ENCODE data around the gene ZNF292. TPM values are rescaled to one million over a fixed set of nuclear protein-coding genes. Genes with fewer than 3 reads are reported as not detected.
A peak's percentile ranks its signal among the peaks of the same experiment; 100 is the strongest.
"Not testable (repeated sequence)": the region's sequence is repeated elsewhere in the genome, so short reads cannot be mapped to it uniquely, and the experiment has no call there.

Gene ZNF292
- total RNA-seq, 2 donors from 2014 or later, result 88.3 to 103 TPM

- H3K4me1 Mint-ChIP-seq, result peaks cover 4% of the 10 kb centered on the region
- H3K27me3 Mint-ChIP-seq, result peaks cover 13% of the 10 kb centered on the region
- ATAC-seq, result no peak
- no peak overlapping the region for H3K4me3 Mint-ChIP-seq
- no peak overlapping the region for H3K27ac Mint-ChIP-seq
- H3K9me3 ChIP-seq (ENCODE audit: control insufficient read depth, low read length, poor library complexity, severe bottlenecking), result no peaks in the 10 kb centered on the region
- no peak for DNase-seq
- H3K36me3 Mint-ChIP-seq (ENCODE audit: low read depth), result peaks cover 2% of the 10 kb centered on the region
These were observed 9.0 kb upstream of the ZNF292 start for GRCh38 chr6:87146363-87146762.

GRCh38 chr6:87150406-87150805, 5.0 kb upstream of the ZNF292 start:
- no peaks in the 10 kb centered on the region for H3K9me3 ChIP-seq (ENCODE audit: control insufficient read depth, low read length, poor library complexity, severe bottlenecking)
- Mint-ChIP-seq H3K4me3 (no peak overlapping the region), H3K4me1 (peaks cover 27% of the 10 kb centered on the region), H3K27me3 (no peaks in the 10 kb centered on the region), H3K36me3 (ENCODE audit: low read depth) (peaks cover 2% of the 10 kb centered on the region), H3K27ac (no peak overlapping the region)
- DNase-seq, result no peak
- ATAC-seq, result no peak

- Mint-ChIP-seq H3K27me3 (no peaks in the 10 kb centered on the region), H3K4me1 (peaks cover 34% of the 10 kb centered on the region), H3K4me3 (peak overlapping the region; percentile 89), H3K36me3 (ENCODE audit: low read depth) (peaks cover 3% of the 10 kb centered on the region), H3K27ac (peak overlapping the region; percentile 99)
- no peak for DNase-seq
- ATAC-seq, result no peak
- no peaks in the 10 kb centered on the region for H3K9me3 ChIP-seq (ENCODE audit: control insufficient read depth, low read length, poor library complexity, severe bottlenecking)
These were observed 3.9 kb upstream of the ZNF292 start for GRCh38 chr6:87151471-87151780.

GRCh38 chr6:87151781-87152525, 3.4 kb upstream of the ZNF292 start:
- DNase-seq (peak; percentile 52 to 55 (median 55)), ATAC-seq (peak; percentile 40)
- H3K27me3 Mint-ChIP-seq, result no peaks in the 10 kb centered on the region
- peak overlapping the region; percentile 89 for H3K4me3 Mint-ChIP-seq
- peaks cover 37% of the 10 kb centered on the region for H3K4me1 Mint-ChIP-seq
- peak overlapping the region; percentile 99 for H3K27ac Mint-ChIP-seq
- peaks cover 3% of the 10 kb centered on the region for H3K36me3 Mint-ChIP-seq (ENCODE audit: low read depth)
- H3K9me3 ChIP-seq (ENCODE audit: control insufficient read depth, low read length, poor library complexity, severe bottlenecking), result no peaks in the 10 kb centered on the region

DNA sequence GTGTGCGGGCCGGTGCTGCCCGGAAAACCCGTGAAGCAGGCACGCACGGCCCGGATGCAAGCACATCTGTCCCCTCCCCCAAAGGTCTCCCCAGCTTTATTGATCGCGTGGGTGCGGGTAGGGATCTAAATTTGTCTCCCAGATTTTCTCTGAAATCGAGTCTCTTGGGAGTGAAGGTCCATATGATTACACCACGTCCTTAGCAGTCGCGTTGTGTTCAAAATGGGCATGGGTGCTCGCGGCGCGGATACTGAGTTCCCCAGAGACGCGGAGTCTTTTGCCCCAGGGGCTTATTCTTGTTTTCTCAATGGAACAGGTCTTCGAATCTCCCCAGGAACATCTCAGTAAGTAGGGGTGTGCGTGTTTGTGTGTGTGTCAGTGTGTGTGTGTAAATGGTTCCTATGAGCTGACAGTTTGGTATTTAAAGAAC, 2.8 kb upstream of the ZNF292 start:
- Mint-ChIP-seq H3K27ac (peak overlapping the region; percentile 99), H3K36me3 (ENCODE audit: low read depth) (peaks cover 3% of the 10 kb centered on the region), H3K27me3 (no peaks in the 10 kb centered on the region), H3K4me1 (peaks cover 37% of the 10 kb centered on the region), H3K4me3 (peak overlapping the region; percentile 89)
- no peaks in the 10 kb centered on the region for H3K9me3 ChIP-seq (ENCODE audit: control insufficient read depth, low read length, poor library complexity, severe bottlenecking)
- DNase-seq, result no peak
- no peak for ATAC-seq

- DNase-seq (no peak), ATAC-seq (peak; percentile 7)
- no peaks in the 10 kb centered on the region for H3K9me3 ChIP-seq (ENCODE audit: control insufficient read depth, low read length, poor library complexity, severe bottlenecking)
- peak overlapping the region; percentile 100 for H3K4me3 Mint-ChIP-seq
- no peaks in the 10 kb centered on the region for H3K27me3 Mint-ChIP-seq
- peaks cover 40% of the 10 kb centered on the region for H3K4me1 Mint-ChIP-seq
- H3K27ac Mint-ChIP-seq, result peak overlapping the region; percentile 99
- H3K36me3 Mint-ChIP-seq (ENCODE audit: low read depth), result peaks cover 3% of the 10 kb centered on the region
These were observed 748 bp upstream of the ZNF292 start for GRCh38 chr6:87154641-87154992.

DNA sequence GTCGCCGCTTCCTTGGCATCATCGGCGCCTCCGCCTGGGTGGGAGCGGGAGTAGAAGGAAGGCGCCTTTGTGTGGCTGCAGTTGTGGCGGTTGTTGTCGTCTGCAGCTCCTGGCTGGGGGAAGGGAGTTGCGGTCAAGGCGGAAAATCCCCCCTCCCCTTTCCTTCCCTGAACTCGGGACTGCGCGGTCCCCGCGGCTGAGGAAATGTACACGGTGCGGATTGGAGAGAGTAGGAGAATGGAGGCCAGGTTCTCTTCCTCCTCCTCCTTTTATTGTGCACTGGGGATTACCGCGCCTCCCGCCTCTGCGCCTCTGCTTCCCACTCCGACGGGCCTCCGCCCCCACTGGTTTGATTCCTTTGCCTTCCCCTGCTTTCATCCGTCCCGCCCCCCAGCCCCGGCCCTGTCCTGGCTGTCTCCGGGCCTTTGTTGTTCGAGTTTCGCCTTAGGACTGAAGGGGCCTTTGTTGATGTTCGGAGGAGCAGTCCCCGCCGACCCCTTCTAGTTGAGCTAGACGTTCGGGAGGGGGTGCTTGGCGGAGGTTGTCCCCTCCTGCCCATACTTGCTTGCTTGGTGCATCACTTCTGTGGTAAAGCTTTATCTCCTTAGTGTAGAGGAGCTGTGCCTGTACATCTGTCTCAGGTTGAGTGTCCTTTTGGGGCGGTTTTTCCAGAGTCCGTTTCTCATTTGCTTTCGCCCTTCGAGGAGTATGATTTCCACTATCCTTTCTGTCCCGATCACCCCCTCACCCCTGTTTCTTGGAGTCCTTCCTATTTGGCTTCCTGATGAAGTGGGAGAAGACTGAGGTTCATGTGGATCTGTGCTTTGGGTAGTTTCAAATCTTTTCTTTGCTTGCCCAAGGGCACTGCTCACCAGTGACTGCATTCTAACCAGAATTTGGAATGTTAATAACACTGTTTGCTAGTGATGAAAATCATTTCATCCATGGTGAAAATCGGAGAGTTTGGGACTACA, 764 bp downstream of the ZNF292 start:
- peak overlapping the region; percentile 100 for H3K4me3 Mint-ChIP-seq
- peaks cover 3% of the 10 kb centered on the region for H3K36me3 Mint-ChIP-seq (ENCODE audit: low read depth)
- H3K27ac Mint-ChIP-seq, result peak overlapping the region; percentile 99
- no peaks in the 10 kb centered on the region for H3K27me3 Mint-ChIP-seq
- no peaks in the 10 kb centered on the region for H3K9me3 ChIP-seq (ENCODE audit: control insufficient read depth, low read length, poor library complexity, severe bottlenecking)
- H3K4me1 Mint-ChIP-seq, result peaks cover 43% of the 10 kb centered on the region
- DNase-seq (peak; percentile 44 to 72 (median 60)), ATAC-seq (peak; percentile 45)

DNA sequence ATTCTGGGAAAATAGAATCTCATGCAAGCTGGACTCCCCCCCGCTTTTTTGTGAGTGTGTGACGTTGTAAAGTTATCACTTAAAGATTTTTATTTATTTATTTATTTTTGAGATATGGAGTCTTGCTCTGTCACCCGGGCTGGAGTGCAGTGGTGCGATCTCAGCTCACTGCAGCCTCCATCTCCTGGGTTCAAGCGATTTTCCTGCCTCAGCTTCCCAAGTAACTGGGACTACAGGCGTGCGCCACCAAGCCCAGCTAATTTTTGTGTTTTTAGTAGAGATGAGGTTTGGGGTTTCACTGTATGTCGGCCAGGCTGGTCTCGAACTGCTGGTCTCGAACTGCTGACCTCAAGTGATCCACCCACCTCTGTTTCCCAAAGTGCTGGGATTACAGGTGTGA, 2.2 kb downstream of the ZNF292 start:
- not testable (repeated sequence) for H3K27me3 Mint-ChIP-seq; H3K36me3 Mint-ChIP-seq (ENCODE audit: low read depth); ATAC-seq; H3K9me3 ChIP-seq (ENCODE audit: control insufficient read depth, low read length, poor library complexity, severe bottlenecking); DNase-seq
- H3K27ac Mint-ChIP-seq, result peak overlapping the region; percentile 99
- peak overlapping the region; percentile 19 for H3K4me3 Mint-ChIP-seq
- H3K4me1 Mint-ChIP-seq, result peaks cover 47% of the 10 kb centered on the region

DNA sequence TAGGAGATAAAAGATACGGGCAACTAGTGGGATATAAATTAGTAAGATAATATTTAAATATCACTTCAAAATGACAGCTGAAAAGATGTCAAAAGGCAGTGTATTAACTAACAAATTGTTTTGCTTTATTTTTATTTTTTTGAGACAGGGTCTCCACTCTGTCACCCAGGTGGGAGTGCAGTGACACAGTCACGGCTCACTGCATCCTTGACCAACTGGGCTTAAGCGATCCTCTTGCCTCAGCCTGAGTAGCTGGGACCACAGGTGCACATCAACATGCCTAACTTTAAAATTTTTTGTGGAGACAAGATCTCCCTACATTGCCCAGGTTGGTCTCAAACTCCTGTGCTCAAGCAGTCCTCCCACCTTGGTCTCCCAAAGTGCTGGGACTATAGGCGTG, 5.9 kb downstream of the ZNF292 start:
- no peak for DNase-seq
- H3K9me3 ChIP-seq (ENCODE audit: control insufficient read depth, low read length, poor library complexity, severe bottlenecking), result no peaks in the 10 kb centered on the region
- no peaks in the 10 kb centered on the region for H3K27me3 Mint-ChIP-seq
- H3K4me3 Mint-ChIP-seq, result no peak overlapping the region
- no peak for ATAC-seq
- H3K4me1 Mint-ChIP-seq, result peaks cover 43% of the 10 kb centered on the region
- no peaks in the 10 kb centered on the region for H3K36me3 Mint-ChIP-seq (ENCODE audit: low read depth)
- peak overlapping the region; percentile 29 for H3K27ac Mint-ChIP-seq

DNA sequence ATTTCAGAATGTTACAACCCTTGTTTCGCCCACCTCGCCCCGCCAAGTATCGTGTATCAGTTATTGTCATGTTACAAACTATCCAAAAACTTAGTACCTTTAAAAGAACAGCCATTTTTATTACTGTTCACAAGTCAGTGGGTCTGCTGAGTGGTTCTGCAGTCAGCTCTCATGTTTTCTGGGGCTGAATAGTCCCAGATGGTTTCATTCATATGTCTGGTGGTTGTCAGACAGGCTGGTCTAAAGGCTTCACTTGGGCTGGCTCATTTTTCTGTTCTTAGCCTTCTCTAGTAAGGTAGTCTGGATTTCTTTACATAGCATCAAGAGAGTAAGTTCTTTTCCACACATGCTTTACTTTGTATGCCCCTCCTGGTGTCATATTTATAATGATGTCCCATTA, 8.6 kb downstream of the ZNF292 start:
- Mint-ChIP-seq H3K27me3 (no peaks in the 10 kb centered on the region), H3K4me1 (peaks cover 50% of the 10 kb centered on the region), H3K36me3 (ENCODE audit: low read depth) (no peaks in the 10 kb centered on the region), H3K27ac (peak overlapping the region; percentile 65), H3K4me3 (peak overlapping the region; percentile 1)
- ATAC-seq (peak; percentile 22), DNase-seq (no peak)
- H3K9me3 ChIP-seq (ENCODE audit: control insufficient read depth, low read length, poor library complexity, severe bottlenecking), result no peaks in the 10 kb centered on the region

GRCh38 chr6:87164506-87164905, 9.1 kb downstream of the ZNF292 start:
- Mint-ChIP-seq H3K36me3 (ENCODE audit: low read depth) (no peaks in the 10 kb centered on the region), H3K27ac (no peak overlapping the region), H3K4me3 (no peak overlapping the region), H3K4me1 (peaks cover 49% of the 10 kb centered on the region), H3K27me3 (no peaks in the 10 kb centered on the region)
- no peaks in the 10 kb centered on the region for H3K9me3 ChIP-seq (ENCODE audit: control insufficient read depth, low read length, poor library complexity, severe bottlenecking)
- no peak for ATAC-seq
- DNase-seq, result no peak

DNA sequence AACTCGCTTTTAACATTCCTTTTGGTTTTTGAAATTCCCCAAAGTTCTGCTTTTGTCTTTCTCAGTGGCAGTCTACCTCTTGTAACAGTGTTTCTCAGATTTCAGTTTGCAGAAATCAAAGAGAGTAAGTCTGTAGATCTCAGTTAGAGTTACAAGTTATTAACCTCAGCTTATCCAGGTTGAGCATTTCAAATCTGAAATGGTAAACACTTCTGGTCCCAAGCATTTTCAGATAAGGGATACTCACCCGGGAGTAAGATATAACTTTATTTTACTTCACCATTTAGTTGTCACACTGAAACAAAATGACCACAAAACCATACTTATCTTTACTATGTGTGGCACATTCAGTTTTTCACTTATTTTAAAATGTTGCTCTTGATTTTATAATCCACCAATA, 9.8 kb downstream of the ZNF292 start:
- Mint-ChIP-seq H3K4me3 (no peak overlapping the region), H3K27ac (no peak overlapping the region), H3K27me3 (no peaks in the 10 kb centered on the region), H3K36me3 (ENCODE audit: low read depth) (no peaks in the 10 kb centered on the region), H3K4me1 (peaks cover 45% of the 10 kb centered on the region)
- DNase-seq, result no peak
- no peak for ATAC-seq
- no peaks in the 10 kb centered on the region for H3K9me3 ChIP-seq (ENCODE audit: control insufficient read depth, low read length, poor library complexity, severe bottlenecking)

DNA sequence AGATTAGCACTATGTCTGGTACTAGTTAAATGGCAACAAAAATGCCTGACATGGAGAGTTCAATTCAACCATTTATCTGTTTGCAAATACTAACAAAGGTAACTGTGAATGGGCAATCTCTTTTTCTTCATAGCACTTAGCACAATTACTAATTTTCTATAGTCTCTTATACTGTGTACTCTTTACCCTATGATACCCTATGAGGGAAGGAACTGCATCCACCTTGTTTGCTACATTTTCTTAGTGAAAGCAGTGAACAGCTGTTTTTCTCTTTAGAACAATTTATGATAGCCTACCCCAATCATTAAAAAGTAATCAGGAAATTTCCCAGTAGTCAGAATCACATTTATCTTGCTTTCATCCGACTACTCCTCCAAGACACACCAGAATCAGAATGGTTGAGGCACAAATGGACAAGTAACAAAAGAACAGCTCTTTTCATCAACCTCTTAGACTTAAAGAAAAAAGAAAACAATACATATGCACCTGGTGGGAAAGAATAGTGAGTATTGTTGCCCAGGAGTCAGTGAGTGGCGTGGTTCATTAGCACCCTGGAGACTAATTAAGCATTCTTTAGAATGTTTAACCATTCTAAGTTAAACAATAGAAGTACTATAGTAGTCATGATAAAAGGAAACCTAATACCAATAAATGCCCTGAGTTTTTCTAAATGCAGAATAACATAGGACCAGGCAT, 16.7 kb downstream of the ZNF292 start:
- H3K36me3 Mint-ChIP-seq (ENCODE audit: low read depth), result peaks cover 2% of the 10 kb centered on the region
- peak overlapping the region; percentile 47 for H3K27ac Mint-ChIP-seq
- no peaks in the 10 kb centered on the region for H3K27me3 Mint-ChIP-seq
- H3K4me3 Mint-ChIP-seq, result peak overlapping the region; percentile 56
- no peaks in the 10 kb centered on the region for H3K9me3 ChIP-seq (ENCODE audit: control insufficient read depth, low read length, poor library complexity, severe bottlenecking)
- peaks cover 51% of the 10 kb centered on the region for H3K4me1 Mint-ChIP-seq
- ATAC-seq (no peak), DNase-seq (no peak)

Data from T-helper 17 cell (primary cell).